HepG2 (cell line): Measurements from ENCODE around the gene ZSCAN31. TPM values are rescaled to one million over a fixed set of nuclear protein-coding genes. Genes with fewer than 3 reads are reported as not detected.

ENCODE experiments used
- ATAC-seq: fragments of 200-7000 bp; cut with Tn5 transposase; 3 replicates; pipeline ENCODE4 v1.9.1; 2020; ENCODE audit warnings: mild to moderate bottlenecking, moderate library complexity
- BruUV-seq: library from RNA; stranded (reverse); fragments of 400-500 nt; replicated peaks from 2 replicates; lab custom pipeline; 2021; lab: Mats Ljungman, UMichigan
- CTCF ChIA-PET: fragments of 300-600 bp; formaldehyde crosslinking; extraction: SDS; loops from one replicate; lab custom pipeline; 2021; ENCODE audit warnings: low total read pairs, inconsistent platforms, low intra/inter-chr PET ratio; lab: Yijun Ruan, JAX
- POLR2A ChIA-PET: fragments of 350-600 bp; sonication (Branson Sonifier 250); formaldehyde crosslinking; loops from one replicate; lab custom pipeline; 2020; ENCODE audit warnings: antibody characterized with exemption, inconsistent platforms; lab: Yijun Ruan, JAX
- DNase-seq: peaks from one replicate; pipeline ENCODE4 v3.0.0-alpha.2; 2015; ENCODE audit warnings: low spot score
- FAIRE-seq: peaks from 3 replicates; lab custom pipeline; 2011; peaks lifted over from hg19 to GRCh38; lab: Jason Lieb, UNC
- H2AFZ ChIP-seq: one replicate; pipeline ENCODE4 v1.6.1; 2011; ENCODE audit warnings: low read length, inconsistent platforms
- H3K27ac ChIP-seq: fragments of 300-600 bp; 3 replicates; pipeline ENCODE4 v1.8.0; 2011; ENCODE audit warnings: mixed run types, mild to moderate bottlenecking, mixed read lengths, low read length, inconsistent platforms; ENCODE audit not compliant: insufficient read depth; ENCODE audit errors: extremely low read length
- H3K27me3 ChIP-seq, 2 experiments: fragments of 200-600 bp in 1 of 2; 2 replicates in 1 of 2; 3 replicates in 1 of 2; pipeline versions ENCODE4 v1.6.0 to v1.8.0; 2011; ENCODE audit warnings: low read length in 2 of 2, mild to moderate bottlenecking in 2 of 2, moderate library complexity in 2 of 2, inconsistent platforms in 1 of 2; ENCODE audit not compliant: insufficient read depth in 2 of 2, control insufficient read depth in 1 of 2
- H3K36me3 ChIP-seq, 2 experiments: fragments of 200-600 bp in 1 of 2; replicated peaks in 1 of 2; 2 replicates in 1 of 2; 3 replicates in 1 of 2; pipeline versions ENCODE4 v1.5.1 to v1.8.0; 2011; ENCODE audit warnings: low read length in 2 of 2, inconsistent platforms in 1 of 2; ENCODE audit not compliant: insufficient read depth in 2 of 2, control insufficient read depth in 1 of 2
- H3K4me1 ChIP-seq: 2 replicates; pipeline ENCODE4 v1.5.1; 2012; ENCODE audit warnings: low read length, inconsistent platforms; ENCODE audit not compliant: insufficient read depth
- H3K4me2 ChIP-seq: 2 replicates; pipeline ENCODE4 v1.6.0; 2011; ENCODE audit warnings: low read depth, low read length, inconsistent platforms
- H3K4me3 ChIP-seq, 3 experiments: fragments of 200-600 bp in 1 of 3; sonication (generic), shearing (Covaris generic) in 1 of 3; replicated peaks in 1 of 3; 2 replicates each; pipeline ENCODE4 v1.5.1; 2011 to 2016; ENCODE audit warnings: low read length in 3 of 3, inconsistent platforms in 2 of 3, low read depth in 2 of 3, mild to moderate bottlenecking in 2 of 3, control low read depth in 1 of 3, mixed read lengths in 1 of 3; ENCODE audit not compliant: insufficient read depth in 1 of 3
- H3K79me2 ChIP-seq: one replicate; pipeline ENCODE4 v1.6.1; 2011; ENCODE audit warnings: low read length, inconsistent platforms; ENCODE audit not compliant: insufficient read depth
- H3K9ac ChIP-seq: 2 replicates; pipeline ENCODE4 v1.6.0; 2011; ENCODE audit warnings: mild to moderate bottlenecking, low read depth, low read length, inconsistent platforms; ENCODE audit not compliant: insufficient read depth
- H3K9me3 ChIP-seq: 2 replicates; pipeline ENCODE4 v1.5.1; 2012; ENCODE audit warnings: mild to moderate bottlenecking, low read length
- H4K20me1 ChIP-seq: 2 replicates; pipeline ENCODE4 v1.6.0; 2011; ENCODE audit warnings: inconsistent platforms, mild to moderate bottlenecking, low read length, moderate library complexity; ENCODE audit not compliant: insufficient read depth
- CC2D1A ChIP-seq: sonication (generic); formaldehyde crosslinking; IDR thresholded peaks from 2 replicates; pipeline ENCODE4 v1.8.1; 2023; ENCODE audit warnings: mild to moderate bottlenecking, missing genetic modification reagents
- DNMT3B ChIP-seq: conservative IDR thresholded peaks from 2 replicates; pipeline ENCODE4 v1.6.1; 2016; ENCODE audit warnings: missing biosample characterization, control low read depth
- HNRNPH1 ChIP-seq: fragments of 200-400 bp; formaldehyde crosslinking; optimal IDR thresholded peaks from 2 replicates; pipeline ENCODE3; 2017; ENCODE audit warnings: mild to moderate bottlenecking, low read depth, low read length
- IRX3 ChIP-seq: sonication (generic); formaldehyde crosslinking; IDR thresholded peaks from 2 replicates; pipeline ENCODE4 v1.8.1; 2023; ENCODE audit warnings: mild to moderate bottlenecking, low read depth, missing genetic modification reagents, borderline replicate concordance
- MED1 ChIP-seq: sonication (generic); formaldehyde crosslinking; IDR thresholded peaks from 2 replicates; pipeline ENCODE4 v1.4.0; 2020; ENCODE audit warnings: missing genetic modification reagents
- NFYB ChIP-seq: sonication (generic); formaldehyde crosslinking; IDR thresholded peaks from 2 replicates; pipeline ENCODE4 v1.4.0; 2020; ENCODE audit warnings: missing genetic modification reagents
- PHF20 ChIP-seq: sonication (generic); formaldehyde crosslinking; IDR thresholded peaks from 2 replicates; pipeline ENCODE4 v1.5.0; 2020; ENCODE audit warnings: mild to moderate bottlenecking, missing genetic modification reagents
- PPARG ChIP-seq: conservative IDR thresholded peaks from 2 replicates; pipeline ENCODE4 v1.6.1; 2016; ENCODE audit warnings: missing biosample characterization, missing genetic modification reagents
- RORA ChIP-seq: sonication (generic); formaldehyde crosslinking; IDR thresholded peaks from 2 replicates; pipeline ENCODE4 v1.5.0; 2020; ENCODE audit warnings: mild to moderate bottlenecking, missing genetic modification reagents, moderate library complexity
- SIN3A ChIP-seq: IDR thresholded peaks from 2 replicates; pipeline ENCODE4 v1.6.1; 2011; ENCODE audit warnings: low read depth, mild to moderate bottlenecking, control low read depth, low read length, borderline replicate concordance
- SMAD9 ChIP-seq: sonication (generic); formaldehyde crosslinking; IDR thresholded peaks from 2 replicates; pipeline ENCODE4 v1.5.1; 2020; ENCODE audit warnings: mild to moderate bottlenecking, missing genetic modification reagents
- ZBTB38 ChIP-seq: sonication (generic); formaldehyde crosslinking; IDR thresholded peaks from 2 replicates; pipeline ENCODE4 v1.5.1; 2020; ENCODE audit warnings: mild to moderate bottlenecking, missing genetic modification reagents
- ZNF264 ChIP-seq: sonication (generic); formaldehyde crosslinking; IDR thresholded peaks from 2 replicates; pipeline ENCODE4 v1.4.0; 2020; ENCODE audit warnings: missing genetic modification reagents
- ZNF737 ChIP-seq: sonication (generic); formaldehyde crosslinking; IDR thresholded peaks from 2 replicates; pipeline ENCODE4 v1.5.0; 2020; ENCODE audit warnings: missing genetic modification reagents, mild to moderate bottlenecking, borderline replicate concordance
- WGBS: methylation state at CpG from one replicate; pipeline ENCODE4 v1.1.6; 2017; ENCODE audit warnings: low lambda C conversion rate; 5-methylcytosine and 5-hydroxymethylcytosine counted together
- in situ Hi-C: cut with HindIII; loops from 2 replicates; pipeline ENCODE4 v1.10.0; 2017; ENCODE audit warnings: low pct_unique_long_range_greater_than_20kb; ENCODE audit not compliant: extremely low pct_ligation_motif_present
- intact Hi-C: fragments of 100-400 bp; cut with micrococcal nuclease; formaldehyde crosslinking; loops from one replicate; pipeline ENCODE4 v1.10.0; 2022; ENCODE audit not compliant: unreplicated experiment
- polyA plus RNA-seq, 8 experiments: library from polyadenylated mRNA; depleted of rRNA in 3 of 8; stranded (reverse) in 7 of 8; unstranded in 1 of 8; fragments of >200 nt; fragmentation: Illumina TruSeq in 4 of 8; extraction: Trizol in 4 of 8; gene quantifications; 2 replicates each; pipeline versions ENCODE4 v1.2.1 to v1.2.3, GENCODE V29; 2011 to 2016; ENCODE audit warnings: low read depth in 4 of 8, missing spikeins in 1 of 8, mixed read lengths in 1 of 8; ENCODE audit not compliant: insufficient read depth in 1 of 8
- total RNA-seq, 5 experiments: library from RNA; depleted of rRNA; stranded (reverse); fragments of >200 nt; fragmentation: Illumina TruSeq; extraction: Trizol; gene quantifications; 2 replicates each; pipeline ENCODE4 v1.2.3, GENCODE V29; 2016; ENCODE audit warnings: low read depth in 1 of 5
- TF ChIP-seq, protein P1 (sequence below): sonication (generic); formaldehyde crosslinking; conservative IDR thresholded peaks from 2 replicates; pipeline ENCODE4 v1.4.0; 2020; ENCODE audit warnings: missing genetic modification reagents
- TF ChIP-seq, protein P2 (sequence below): IDR thresholded peaks from 2 replicates; pipeline ENCODE4 v1.6.1; 2016; ENCODE audit warnings: low read depth
- TF ChIP-seq, protein P3 (sequence below): IDR thresholded peaks from 2 replicates; pipeline ENCODE4 v1.6.1; 2016

The ZSCAN31 gene
- total and polyA plus RNA-seq, 2 of the 13 experiments (the other 11 are each of a cell fraction or from before 2014, with no cell fraction given): 5.3 to 6.2 TPM

DNA sequence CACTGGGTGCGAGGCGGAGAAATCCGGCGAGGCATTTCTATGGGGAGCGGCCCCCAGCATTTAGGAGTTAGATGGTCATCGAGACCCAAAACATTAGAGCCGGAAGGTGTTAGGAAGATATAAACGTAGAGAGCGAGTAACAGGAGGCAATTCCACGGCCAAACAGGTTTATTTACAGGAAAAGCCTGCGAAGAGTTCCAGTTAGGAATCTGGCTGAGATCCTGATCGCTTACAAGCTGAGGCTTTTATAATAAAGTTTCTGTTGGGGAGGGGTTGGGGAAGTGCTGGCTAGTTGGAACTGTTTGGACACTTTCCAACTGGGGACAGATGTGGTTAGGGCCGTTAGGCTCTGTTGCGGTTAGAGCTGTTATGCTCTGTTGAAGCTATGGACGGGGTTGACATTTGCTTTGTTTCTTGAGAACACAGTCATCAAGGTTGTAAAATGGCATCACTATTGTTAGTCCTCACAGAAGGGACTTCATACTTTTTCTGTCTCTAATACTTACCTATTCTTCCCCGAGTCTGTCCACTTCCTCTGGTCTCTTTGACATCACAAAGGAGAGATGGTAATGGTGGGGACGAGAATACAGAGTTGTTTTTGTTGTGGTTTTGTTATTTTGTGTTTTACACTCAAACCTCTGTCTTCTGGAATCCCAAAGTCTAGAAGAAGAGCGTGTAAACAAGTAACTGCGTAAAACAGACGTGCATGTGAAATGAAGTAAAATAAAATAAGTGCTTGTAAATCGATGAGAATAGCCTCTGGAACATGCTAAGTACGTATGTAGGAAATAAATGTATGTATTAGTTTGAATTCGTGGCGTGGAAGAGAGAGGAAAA, 554 bp upstream of the ZSCAN31 start (continued):
- TF ChIP-seq CC2D1A (CRISPR knock-in tag): 0 out of 2 replicates have a peak, but pooled peaks have one; percentile 61
- peak; percentile 5 for TF ChIP-seq HNRNPH1
- TF ChIP-seq MED1 (CRISPR knock-in tag): no peak
- TF ChIP-seq ZNF264 (CRISPR knock-in tag): no peak
- 0 out of 2 replicates have a peak, but pooled peaks have one; percentile 45 for TF ChIP-seq DNMT3B (CRISPR knock-in tag)
- TF ChIP-seq ZNF737 (CRISPR knock-in tag): 0 out of 2 replicates have a peak, but pooled peaks have one; percentile 37
- no peak for TF ChIP-seq ZBTB38 (CRISPR knock-in tag)
- no peak for TF ChIP-seq NFYB (CRISPR knock-in tag)
- 0 out of 2 replicates have a peak, but pooled peaks have one; percentile 29 for TF ChIP-seq SMAD9 (CRISPR knock-in tag)
- TF ChIP-seq PPARG (CRISPR knock-in tag): 0 out of 2 replicates have a peak, but pooled peaks have one; percentile 18
- TF ChIP-seq IRX3 (CRISPR knock-in tag): no peak
- TF ChIP-seq, all 625 proteins: peak for 40

DNA sequence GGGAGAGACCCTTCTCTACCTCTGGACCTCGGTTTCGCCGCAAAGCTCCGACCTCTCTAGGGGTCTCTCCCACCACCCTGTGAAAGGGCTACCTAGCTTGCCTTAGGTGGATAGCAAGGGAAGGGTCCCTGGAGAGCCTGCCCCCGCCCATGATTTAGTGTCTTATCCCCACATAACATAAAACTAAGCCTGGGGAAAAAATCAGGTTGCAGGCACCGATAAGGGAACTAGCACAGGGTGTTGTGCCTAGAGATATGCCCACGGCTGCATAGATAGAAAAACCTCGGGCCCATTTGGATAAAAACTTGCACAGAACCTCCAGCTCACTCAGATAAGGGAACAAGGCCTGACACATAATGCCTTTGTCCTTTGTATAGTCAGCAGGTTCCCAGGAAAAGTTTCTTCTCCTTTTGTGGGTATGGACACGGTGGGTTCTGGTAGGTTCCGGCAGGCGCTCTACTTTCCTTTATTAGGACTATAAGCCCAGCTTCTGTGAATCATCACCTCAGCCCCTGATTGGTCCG, 846 bp downstream of the ZSCAN31 start:
- CTCF ChIA-PET: no interaction called here
- H2AFZ ChIP-seq: peak overlapping the region; percentile 68
- no peak for DNase-seq
- peak; percentile 19; the same call in 1 of the 2 replicates for TF ChIP-seq SIN3A
- TF ChIP-seq, protein P1, sequence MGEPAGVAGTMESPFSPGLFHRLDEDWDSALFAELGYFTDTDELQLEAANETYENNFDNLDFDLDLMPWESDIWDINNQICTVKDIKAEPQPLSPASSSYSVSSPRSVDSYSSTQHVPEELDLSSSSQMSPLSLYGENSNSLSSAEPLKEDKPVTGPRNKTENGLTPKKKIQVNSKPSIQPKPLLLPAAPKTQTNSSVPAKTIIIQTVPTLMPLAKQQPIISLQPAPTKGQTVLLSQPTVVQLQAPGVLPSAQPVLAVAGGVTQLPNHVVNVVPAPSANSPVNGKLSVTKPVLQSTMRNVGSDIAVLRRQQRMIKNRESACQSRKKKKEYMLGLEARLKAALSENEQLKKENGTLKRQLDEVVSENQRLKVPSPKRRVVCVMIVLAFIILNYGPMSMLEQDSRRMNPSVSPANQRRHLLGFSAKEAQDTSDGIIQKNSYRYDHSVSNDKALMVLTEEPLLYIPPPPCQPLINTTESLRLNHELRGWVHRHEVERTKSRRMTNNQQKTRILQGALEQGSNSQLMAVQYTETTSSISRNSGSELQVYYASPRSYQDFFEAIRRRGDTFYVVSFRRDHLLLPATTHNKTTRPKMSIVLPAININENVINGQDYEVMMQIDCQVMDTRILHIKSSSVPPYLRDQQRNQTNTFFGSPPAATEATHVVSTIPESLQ (CRISPR knock-in tag): no peak
- peak; percentile 61; the same call in 1 of the 2 replicates for TF ChIP-seq PHF20 (CRISPR knock-in tag)
- no peak for TF ChIP-seq RORA (CRISPR knock-in tag)
- TF ChIP-seq, protein P2, sequence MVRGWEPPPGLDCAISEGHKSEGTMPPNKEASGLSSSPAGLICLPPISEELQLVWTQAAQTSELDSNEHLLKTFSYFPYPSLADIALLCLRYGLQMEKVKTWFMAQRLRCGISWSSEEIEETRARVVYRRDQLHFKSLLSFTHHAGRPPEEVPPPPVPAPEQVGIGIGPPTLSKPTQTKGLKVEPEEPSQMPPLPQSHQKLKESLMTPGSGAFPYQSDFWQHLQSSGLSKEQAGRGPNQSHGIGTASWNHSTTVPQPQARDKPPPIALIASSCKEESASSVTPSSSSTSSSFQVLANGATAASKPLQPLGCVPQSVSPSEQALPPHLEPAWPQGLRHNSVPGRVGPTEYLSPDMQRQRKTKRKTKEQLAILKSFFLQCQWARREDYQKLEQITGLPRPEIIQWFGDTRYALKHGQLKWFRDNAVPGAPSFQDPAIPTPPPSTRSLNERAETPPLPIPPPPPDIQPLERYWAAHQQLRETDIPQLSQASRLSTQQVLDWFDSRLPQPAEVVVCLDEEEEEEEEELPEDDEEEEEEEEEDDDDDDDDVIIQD (CRISPR knock-in tag): no peak
- TF ChIP-seq, protein P3, sequence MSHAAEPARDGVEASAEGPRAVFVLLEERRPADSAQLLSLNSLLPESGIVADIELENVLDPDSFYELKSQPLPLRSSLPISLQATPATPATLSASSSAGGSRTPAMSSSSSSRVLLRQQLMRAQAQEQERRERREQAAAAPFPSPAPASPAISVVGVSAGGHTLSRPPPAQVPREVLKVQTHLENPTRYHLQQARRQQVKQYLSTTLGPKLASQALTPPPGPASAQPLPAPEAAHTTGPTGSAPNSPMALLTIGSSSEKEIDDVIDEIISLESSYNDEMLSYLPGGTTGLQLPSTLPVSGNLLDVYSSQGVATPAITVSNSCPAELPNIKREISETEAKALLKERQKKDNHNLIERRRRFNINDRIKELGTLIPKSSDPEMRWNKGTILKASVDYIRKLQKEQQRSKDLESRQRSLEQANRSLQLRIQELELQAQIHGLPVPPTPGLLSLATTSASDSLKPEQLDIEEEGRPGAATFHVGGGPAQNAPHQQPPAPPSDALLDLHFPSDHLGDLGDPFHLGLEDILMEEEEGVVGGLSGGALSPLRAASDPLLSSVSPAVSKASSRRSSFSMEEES (CRISPR knock-in tag): no peak

More for the DNA sequence above, 846 bp downstream of the ZSCAN31 start:
- in situ Hi-C loops: no loop called here
- H3K36me3 ChIP-seq: no peaks in the 10 kb centered on the region
- WGBS: 43% methylated on average over 12 of the region's 12 CpGs
- peaks cover 3% of the 10 kb centered on the region for H3K9me3 ChIP-seq
- H3K27me3 ChIP-seq: no peaks in the 10 kb centered on the region; a peak in 1 of 5 replicates
- no peaks in the 10 kb centered on the region for H4K20me1 ChIP-seq
- peak overlapping the region; percentile 42 to 94 (median 80); a peak in 5 of 6 replicates for H3K4me3 ChIP-seq
- TSS peak; percentile 94 for BruUV-seq
- intact Hi-C loops: loop anchor here (1.0 kb wide), 2 partner anchors 10 to 11 kb away; no protein-coding TSS in a partner anchor
- POLR2A ChIA-PET: interaction anchor here (0.6 to 4.9 kb wide), 34 partner anchors 8 to 862 kb away, joined by 3 to 108 read pairs (median 7); partner anchors contain the start of genes PGBD1, ZKSCAN3, ZKSCAN4 and ZKSCAN8
- H3K4me1 ChIP-seq: peaks cover 25% of the 10 kb centered on the region
- no peak for FAIRE-seq
- peaks cover 9% of the 10 kb centered on the region for H3K79me2 ChIP-seq
- peak; percentile 2; the same call in 2 of the 3 replicates for ATAC-seq
- H3K4me2 ChIP-seq: peak overlapping the region; percentile 87
- H3K27ac ChIP-seq: peak overlapping the region; percentile 96
- H3K9ac ChIP-seq: peak overlapping the region; percentile 88
